CD4-positive, alpha-beta T cell treated with Interleukin-4 for 1 hour (primary cell): Measurements from ENCODE around the gene LBX1.
"Not testable (repeated sequence)": the region's sequence is repeated elsewhere in the genome, so short reads cannot be mapped to it uniquely, and the experiment has no call there.

Experiments
- DNase-seq, 2 donors: peaks; one replicate each; pipeline ENCODE4 v3.0.0-alpha.2; 2020 to 2022

Gene LBX1

GRCh38 chr10:101198326-101198977, 30.8 kb downstream of the LBX1 start:
- DNase-seq, result not testable (repeated sequence)

GRCh38 chr10:101195921-101196320, 33.3 kb downstream of the LBX1 start:
- DNase-seq, result no peak

GRCh38 chr10:101189461-101190401, 39.5 kb downstream of the LBX1 start:
- no peak for DNase-seq

GRCh38 chr10:101188942-101189341, 40.3 kb downstream of the LBX1 start:
- no peak for DNase-seq

GRCh38 chr10:101183458-101184183, 45.6 kb downstream of the LBX1 start:
- no peak for DNase-seq

GRCh38 chr10:101182936-101183335, 46.3 kb downstream of the LBX1 start:
- DNase-seq, result no peak
